Measurements from ENCODE around the gene NPC1L1.
A peak's percentile ranks its signal among the peaks of the same experiment; 100 is the strongest.

Gene NPC1L1

DNA sequence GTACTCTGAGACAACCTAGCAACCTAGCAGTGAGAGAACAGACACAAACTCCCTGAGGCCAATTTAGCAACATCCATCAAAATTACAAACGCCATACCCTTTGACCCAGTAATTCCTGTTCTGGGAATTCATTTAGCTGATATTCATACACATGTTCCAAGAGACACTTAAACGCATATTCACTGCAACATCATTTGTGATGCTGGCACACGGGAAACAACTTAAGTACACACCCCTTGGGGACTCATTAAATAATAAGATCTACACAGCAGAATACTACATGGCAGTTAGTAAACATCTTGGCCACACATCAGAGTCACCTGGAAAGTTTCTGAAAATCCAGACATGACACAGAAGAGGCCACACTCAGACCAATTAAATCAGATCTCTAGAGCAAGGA, 68.3 kb downstream of the NPC1L1 start:
- Histone ChIP-seq H3K9me3 (ENCODE audit: insufficient read depth, low read depth, low read length) (no peaks in the 10 kb centered on the region), H4K12ac (ENCODE audit: low read depth, low read length) (no peak overlapping the region), H2AK5ac (ENCODE audit: low read length) (no peak overlapping the region), H4K91ac (ENCODE audit: low read depth, low read length) (no peak overlapping the region), H3K27ac (ENCODE audit: low read depth, low read length) (peak overlapping the region; percentile 56), H3K36me3 (ENCODE audit: control insufficient read depth in 1 of 2, insufficient read depth in 2 of 2, low read length in 2 of 2) (peaks cover 8 to 21% of the 10 kb centered on the region in 2 experiments), H4K8ac (ENCODE audit: low read depth, low read length) (no peak overlapping the region), H2BK12ac (ENCODE audit: low read length) (no peak overlapping the region), H3K4me3 (ENCODE audit: low read depth, low read length) (no peak overlapping the region), H3K27me3 (ENCODE audit: insufficient read depth, low read length) (no peaks in the 10 kb centered on the region), H3K4me2 (ENCODE audit: low read length) (no peak overlapping the region), H3K23ac (ENCODE audit: low read length) (no peak overlapping the region), H2BK5ac (ENCODE audit: low read depth, low read length, poor library complexity) (no peak overlapping the region), H3K18ac (ENCODE audit: low read length) (no peak overlapping the region), H2BK120ac (ENCODE audit: insufficient read depth, low read length, poor library complexity) (no peak overlapping the region), H3K4me1 (ENCODE audit: control insufficient read depth in 1 of 2, insufficient read depth in 2 of 2, low read length in 2 of 2) (peaks cover 0 to 3% of the 10 kb centered on the region in 2 experiments), H3K79me1 (ENCODE audit: low read length) (no peaks in the 10 kb centered on the region), H3K79me2 (ENCODE audit: control insufficient read depth, insufficient read depth, low read length, poor library complexity) (no peaks in the 10 kb centered on the region), H3K4ac (ENCODE audit: low read depth, low read length) (no peak overlapping the region), H2AFZ (ENCODE audit: insufficient read depth, low read length, poor library complexity) (no peak overlapping the region), H3K9ac (ENCODE audit: low read length) (no peak overlapping the region), H3K14ac (ENCODE audit: low read length) (no peak overlapping the region)
- DNase-seq = peak; percentile 40 to 72
- WGBS (ENCODE audit: extremely low coverage, insufficient coverage, insufficient read length) = no CpG with 5 or more reads among the region's 3 CpGs

DNA sequence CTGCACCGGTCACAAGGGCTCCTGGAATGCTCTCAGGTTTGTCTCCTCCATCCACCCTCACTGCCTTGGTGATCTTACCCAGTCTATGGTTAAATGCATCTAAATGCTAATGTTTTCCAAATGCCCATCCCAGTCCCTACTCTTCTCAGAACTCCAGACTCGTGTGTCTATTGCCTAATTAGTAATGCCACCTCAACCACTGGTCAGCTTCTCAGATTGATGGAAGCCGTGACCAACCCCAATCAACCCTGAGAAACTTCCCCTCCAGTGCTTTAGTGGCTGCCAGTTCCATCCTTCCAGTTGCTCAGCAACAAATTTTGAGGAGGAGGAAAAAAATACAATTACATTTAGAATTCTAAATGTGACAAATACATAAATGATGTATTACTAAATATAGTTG, 69.3 kb downstream of the NPC1L1 start:
- no peak overlapping the region for H3K4me2 ChIP-seq (ENCODE audit: low read length)
- H3K9ac ChIP-seq (ENCODE audit: low read length) = no peak overlapping the region
- no peak for DNase-seq
- no peak overlapping the region for H2AFZ ChIP-seq (ENCODE audit: insufficient read depth, low read length, poor library complexity)
- H3K18ac ChIP-seq (ENCODE audit: low read length) = no peak overlapping the region
- peak overlapping the region; percentile 3 for H3K4ac ChIP-seq (ENCODE audit: low read depth, low read length)
- H3K4me1 ChIP-seq (ENCODE audit: control insufficient read depth in 1 of 2, insufficient read depth in 2 of 2, low read length in 2 of 2) = peaks cover 0 to 3% of the 10 kb centered on the region in 2 experiments
- no peak overlapping the region for H4K8ac ChIP-seq (ENCODE audit: low read depth, low read length)
- H3K27me3 ChIP-seq (ENCODE audit: insufficient read depth, low read length) = no peaks in the 10 kb centered on the region
- no peak overlapping the region for H2BK120ac ChIP-seq (ENCODE audit: insufficient read depth, low read length, poor library complexity)
- no CpG with 5 or more reads among the region's 3 CpGs for WGBS (ENCODE audit: extremely low coverage, insufficient coverage, insufficient read length)
- H3K79me1 ChIP-seq (ENCODE audit: low read length) = no peaks in the 10 kb centered on the region
- H3K36me3 ChIP-seq (ENCODE audit: control insufficient read depth in 1 of 2, insufficient read depth in 2 of 2, low read length in 2 of 2) = peaks cover 12 to 26% of the 10 kb centered on the region in 2 experiments
- no peak overlapping the region for H2BK12ac ChIP-seq (ENCODE audit: low read length)
- H2AK5ac ChIP-seq (ENCODE audit: low read length) = no peak overlapping the region
- no peak overlapping the region for H4K91ac ChIP-seq (ENCODE audit: low read depth, low read length)
- H3K14ac ChIP-seq (ENCODE audit: low read length) = no peak overlapping the region
- H3K79me2 ChIP-seq (ENCODE audit: control insufficient read depth, insufficient read depth, low read length, poor library complexity) = no peaks in the 10 kb centered on the region
- H2BK5ac ChIP-seq (ENCODE audit: low read depth, low read length, poor library complexity) = no peak overlapping the region
- no peak overlapping the region for H3K4me3 ChIP-seq (ENCODE audit: low read depth, low read length)
- H4K12ac ChIP-seq (ENCODE audit: low read depth, low read length) = no peak overlapping the region
- no peak overlapping the region for H3K23ac ChIP-seq (ENCODE audit: low read length)
- no peaks in the 10 kb centered on the region for H3K9me3 ChIP-seq (ENCODE audit: insufficient read depth, low read depth, low read length)
- no peak overlapping the region for H3K27ac ChIP-seq (ENCODE audit: low read depth, low read length)

DNA sequence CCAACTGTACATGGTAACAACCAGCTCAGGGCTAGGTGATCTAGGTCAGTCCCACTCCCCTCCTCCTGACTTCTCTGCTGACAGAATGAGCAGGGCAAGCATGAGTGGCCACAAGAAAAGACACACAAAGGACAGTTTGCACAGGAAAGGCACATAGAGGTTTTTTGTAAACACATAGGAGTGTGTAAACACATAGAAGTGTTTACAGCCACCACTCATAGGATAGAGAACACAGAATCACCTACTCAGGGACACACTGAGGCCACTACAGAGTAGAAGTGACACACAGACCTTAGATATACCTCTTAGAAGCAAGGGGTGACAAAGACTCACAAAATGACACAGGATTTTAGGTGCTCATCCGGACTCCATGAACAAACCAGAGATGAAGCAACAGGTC, 69.7 kb downstream of the NPC1L1 start:
- Histone ChIP-seq H3K4me2 (ENCODE audit: low read length) (no peak overlapping the region), H4K91ac (ENCODE audit: low read depth, low read length) (no peak overlapping the region), H2BK12ac (ENCODE audit: low read length) (no peak overlapping the region), H4K8ac (ENCODE audit: low read depth, low read length) (no peak overlapping the region), H3K36me3 (ENCODE audit: control insufficient read depth in 1 of 2, insufficient read depth in 2 of 2, low read length in 2 of 2) (peaks cover 15 to 25% of the 10 kb centered on the region in 2 experiments), H3K4me1 (ENCODE audit: control insufficient read depth in 1 of 2, insufficient read depth in 2 of 2, low read length in 2 of 2) (peaks cover 0 to 3% of the 10 kb centered on the region in 2 experiments), H3K9me3 (ENCODE audit: insufficient read depth, low read depth, low read length) (no peaks in the 10 kb centered on the region), H3K79me1 (ENCODE audit: low read length) (no peaks in the 10 kb centered on the region), H3K27ac (ENCODE audit: low read depth, low read length) (no peak overlapping the region), H2AFZ (ENCODE audit: insufficient read depth, low read length, poor library complexity) (no peak overlapping the region), H3K9ac (ENCODE audit: low read length) (no peak overlapping the region), H2BK120ac (ENCODE audit: insufficient read depth, low read length, poor library complexity) (no peak overlapping the region), H3K27me3 (ENCODE audit: insufficient read depth, low read length) (no peaks in the 10 kb centered on the region), H3K23ac (ENCODE audit: low read length) (no peak overlapping the region), H3K4me3 (ENCODE audit: low read depth, low read length) (no peak overlapping the region), H4K12ac (ENCODE audit: low read depth, low read length) (no peak overlapping the region), H3K79me2 (ENCODE audit: control insufficient read depth, insufficient read depth, low read length, poor library complexity) (no peaks in the 10 kb centered on the region), H3K18ac (ENCODE audit: low read length) (no peak overlapping the region), H2BK5ac (ENCODE audit: low read depth, low read length, poor library complexity) (no peak overlapping the region), H3K4ac (ENCODE audit: low read depth, low read length) (no peak overlapping the region), H3K14ac (ENCODE audit: low read length) (no peak overlapping the region), H2AK5ac (ENCODE audit: low read length) (no peak overlapping the region)
- DNase-seq = no peak
- WGBS (ENCODE audit: extremely low coverage, insufficient coverage, insufficient read length) = no CpG with 5 or more reads among the region's 1 CpG

DNA sequence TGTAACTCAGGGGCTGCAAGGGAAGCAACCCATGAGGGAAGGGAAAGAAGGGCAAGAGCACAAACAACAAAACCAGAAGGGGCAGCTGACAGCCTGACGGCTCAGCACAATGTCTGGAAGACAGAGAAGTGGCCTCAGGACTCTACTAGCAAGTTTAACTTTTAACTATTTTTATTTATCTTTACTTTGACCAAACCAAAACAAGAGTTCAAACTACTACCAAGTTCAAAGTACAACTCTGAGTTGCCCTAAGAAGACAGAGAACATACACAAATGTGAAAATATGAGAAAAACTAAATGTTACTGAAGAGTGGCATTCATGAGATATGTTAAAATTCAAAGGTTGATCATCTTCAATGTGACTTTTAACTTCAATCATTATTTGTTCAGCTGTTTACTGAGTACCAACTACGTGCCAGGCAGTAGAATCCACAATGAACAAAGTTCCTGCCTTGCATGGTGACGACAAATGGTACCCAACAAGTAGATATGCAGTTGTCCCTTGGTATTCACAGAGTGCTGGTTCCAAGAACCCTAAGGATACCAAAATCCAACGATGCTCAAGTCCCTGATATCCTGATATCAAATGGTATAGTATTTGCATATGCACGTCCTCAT, 70.4 kb downstream of the NPC1L1 start:
- Histone ChIP-seq H3K4me1 (ENCODE audit: control insufficient read depth in 1 of 2, insufficient read depth in 2 of 2, low read length in 2 of 2) (peaks cover 0 to 3% of the 10 kb centered on the region in 2 experiments), H3K23ac (ENCODE audit: low read length) (no peak overlapping the region), H4K91ac (ENCODE audit: low read depth, low read length) (no peak overlapping the region), H2BK120ac (ENCODE audit: insufficient read depth, low read length, poor library complexity) (no peak overlapping the region), H3K79me1 (ENCODE audit: low read length) (no peaks in the 10 kb centered on the region), H3K79me2 (ENCODE audit: control insufficient read depth, insufficient read depth, low read length, poor library complexity) (no peaks in the 10 kb centered on the region), H3K18ac (ENCODE audit: low read length) (peak overlapping the region; percentile 14), H3K36me3 (ENCODE audit: control insufficient read depth in 1 of 2, insufficient read depth in 2 of 2, low read length in 2 of 2) (peaks cover 12 to 23% of the 10 kb centered on the region in 2 experiments), H3K14ac (ENCODE audit: low read length) (no peak overlapping the region), H2BK12ac (ENCODE audit: low read length) (no peak overlapping the region), H2AK5ac (ENCODE audit: low read length) (no peak overlapping the region), H4K12ac (ENCODE audit: low read depth, low read length) (no peak overlapping the region), H3K27ac (ENCODE audit: low read depth, low read length) (no peak overlapping the region), H2BK5ac (ENCODE audit: low read depth, low read length, poor library complexity) (no peak overlapping the region), H2AFZ (ENCODE audit: insufficient read depth, low read length, poor library complexity) (no peak overlapping the region), H3K4me2 (ENCODE audit: low read length) (no peak overlapping the region), H3K4me3 (ENCODE audit: low read depth, low read length) (no peak overlapping the region), H3K27me3 (ENCODE audit: insufficient read depth, low read length) (no peaks in the 10 kb centered on the region), H3K4ac (ENCODE audit: low read depth, low read length) (no peak overlapping the region), H3K9me3 (ENCODE audit: insufficient read depth, low read depth, low read length) (no peaks in the 10 kb centered on the region), H4K8ac (ENCODE audit: low read depth, low read length) (peak overlapping the region; percentile 17), H3K9ac (ENCODE audit: low read length) (no peak overlapping the region)
- no peak for DNase-seq
- WGBS (ENCODE audit: extremely low coverage, insufficient coverage, insufficient read length) = no CpG with 5 or more reads among the region's 5 CpGs

Data from trophoblast cell (in vitro differentiated cells and primary cell).